Type B pancreatic cell (in vitro differentiated cells): ENCODE results near the gene TSPAN5. TPM values are rescaled to one million over a fixed set of nuclear protein-coding genes. Genes with fewer than 3 reads are reported as not detected.

Experiments
- DNase-seq: peaks from one replicate; pipeline ENCODE4 v3.0.0; 2021; ENCODE audit warnings: mixed read lengths; ENCODE audit not compliant: unreplicated experiment; ENCODE audit errors: extremely low spot score
- H3K27ac Mint-ChIP-seq: 2 replicates; pipeline ENCODE4 v1.8.0; 2021; ENCODE audit warnings: mild to moderate bottlenecking, mixed read lengths
- H3K27me3 Mint-ChIP-seq: 2 replicates; pipeline ENCODE4 v1.8.0; 2021; ENCODE audit warnings: mixed read lengths
- H3K36me3 Mint-ChIP-seq: 2 replicates; pipeline ENCODE4 v1.8.0; 2021; ENCODE audit warnings: mixed read lengths
- H3K4me1 Mint-ChIP-seq: one replicate; pipeline ENCODE4 v1.8.0; 2021; ENCODE audit warnings: mixed read lengths; ENCODE audit not compliant: unreplicated experiment
- H3K4me3 Mint-ChIP-seq: 2 replicates; pipeline ENCODE4 v1.8.0; 2021; ENCODE audit warnings: mild to moderate bottlenecking, mixed read lengths
- H3K9me3 Mint-ChIP-seq: 2 replicates; pipeline ENCODE4 v1.8.0; 2021; ENCODE audit warnings: mixed read lengths
- total RNA-seq: library from RNA; stranded (reverse); gene quantifications from 2 replicates; pipeline ENCODE4 v1.2.1, GENCODE V29; 2021; ENCODE audit warnings: low replicate concordance
- TF ChIP-seq, protein P1 (sequence below): fragments of 200-600 bp; sonication (generic); conservative IDR thresholded peaks from 2 replicates; pipeline ENCODE4 v1.5.0; 2021; ENCODE audit warnings: antibody characterized with exemption, mild to moderate bottlenecking

TSPAN5 gene
- total RNA-seq, 1 donor from 2014 or later: 26.9 TPM

DNA sequence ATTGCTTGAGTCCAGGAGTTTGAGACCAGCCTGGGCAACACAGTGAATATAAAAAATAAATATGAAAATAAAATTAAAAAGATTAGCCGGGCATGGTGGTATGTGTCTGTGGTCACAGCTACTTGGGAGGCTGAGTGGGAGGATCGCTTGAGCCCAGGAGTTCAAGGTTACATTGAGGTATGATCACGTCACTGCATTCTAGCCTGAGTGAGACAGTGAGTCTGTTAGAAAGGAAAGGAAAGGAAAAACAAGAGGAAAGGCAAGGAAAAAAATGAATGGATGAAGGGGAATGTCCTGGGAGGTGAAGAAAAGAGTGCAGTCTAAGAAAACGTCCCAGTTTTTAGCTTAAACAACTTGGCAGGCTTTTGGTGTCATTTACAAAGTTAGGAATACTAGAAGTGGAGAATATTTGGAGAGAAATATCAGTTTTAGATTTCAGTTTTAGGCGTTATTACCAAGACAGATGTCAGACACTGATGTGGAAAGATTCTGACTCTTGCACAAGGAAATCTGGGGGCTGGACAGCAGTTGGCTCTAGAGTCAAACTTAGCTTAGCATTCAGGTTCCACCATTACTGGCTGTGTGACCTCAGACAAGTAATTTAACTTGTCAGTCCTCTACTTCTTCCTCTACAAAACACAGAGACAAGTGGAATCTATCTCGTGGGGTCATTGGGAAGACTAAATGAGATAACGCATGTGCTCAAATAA lies 139.0 kb downstream of the TSPAN5 start:
- Mint-ChIP-seq H3K36me3 (peaks cover 3% of the 10 kb centered on the region), H3K27ac (no peak overlapping the region), H3K27me3 (no peaks in the 10 kb centered on the region), H3K4me3 (no peak overlapping the region), H3K4me1 (peaks cover 64% of the 10 kb centered on the region), H3K9me3 (no peaks in the 10 kb centered on the region)
- TF ChIP-seq, protein P1, sequence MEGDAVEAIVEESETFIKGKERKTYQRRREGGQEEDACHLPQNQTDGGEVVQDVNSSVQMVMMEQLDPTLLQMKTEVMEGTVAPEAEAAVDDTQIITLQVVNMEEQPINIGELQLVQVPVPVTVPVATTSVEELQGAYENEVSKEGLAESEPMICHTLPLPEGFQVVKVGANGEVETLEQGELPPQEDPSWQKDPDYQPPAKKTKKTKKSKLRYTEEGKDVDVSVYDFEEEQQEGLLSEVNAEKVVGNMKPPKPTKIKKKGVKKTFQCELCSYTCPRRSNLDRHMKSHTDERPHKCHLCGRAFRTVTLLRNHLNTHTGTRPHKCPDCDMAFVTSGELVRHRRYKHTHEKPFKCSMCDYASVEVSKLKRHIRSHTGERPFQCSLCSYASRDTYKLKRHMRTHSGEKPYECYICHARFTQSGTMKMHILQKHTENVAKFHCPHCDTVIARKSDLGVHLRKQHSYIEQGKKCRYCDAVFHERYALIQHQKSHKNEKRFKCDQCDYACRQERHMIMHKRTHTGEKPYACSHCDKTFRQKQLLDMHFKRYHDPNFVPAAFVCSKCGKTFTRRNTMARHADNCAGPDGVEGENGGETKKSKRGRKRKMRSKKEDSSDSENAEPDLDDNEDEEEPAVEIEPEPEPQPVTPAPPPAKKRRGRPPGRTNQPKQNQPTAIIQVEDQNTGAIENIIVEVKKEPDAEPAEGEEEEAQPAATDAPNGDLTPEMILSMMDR: no peak
- no peak for DNase-seq

DNA sequence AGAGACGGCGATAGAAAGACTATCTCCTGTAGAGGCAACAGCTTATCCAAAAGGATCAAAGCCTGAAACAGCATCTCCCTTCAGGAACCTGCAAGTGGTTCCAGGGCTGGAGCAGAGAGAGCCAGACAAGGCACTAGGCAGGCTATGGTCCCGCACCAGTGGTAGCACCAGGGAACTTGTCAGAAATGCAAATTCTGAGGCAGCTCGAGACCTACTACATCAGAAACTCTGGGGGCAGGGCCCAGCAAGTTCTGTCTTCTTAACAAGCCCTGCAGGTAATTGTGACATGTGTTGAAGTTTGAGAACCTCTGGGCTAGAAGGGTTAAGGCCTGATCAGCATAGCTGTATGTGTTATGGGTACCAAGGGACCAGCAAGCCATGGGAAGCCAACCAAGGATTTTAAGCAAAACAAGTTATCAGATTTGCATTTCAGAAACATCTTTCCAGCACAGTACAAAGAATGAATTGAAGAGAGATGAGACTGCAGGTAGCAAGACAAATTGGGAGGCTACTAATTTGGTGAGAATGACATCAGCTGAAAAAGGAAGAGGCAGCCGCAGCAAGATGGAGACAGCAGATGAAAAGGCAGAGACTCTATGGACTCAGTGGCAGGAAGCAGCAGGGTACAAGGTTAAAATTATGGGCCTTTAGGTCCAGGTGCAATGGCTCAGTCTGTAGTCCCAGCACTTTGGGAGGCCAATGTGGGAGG lies 139.7 kb downstream of the TSPAN5 start:
- TF ChIP-seq, protein P1: no peak
- Mint-ChIP-seq H3K27ac (no peak overlapping the region), H3K4me1 (peaks cover 62% of the 10 kb centered on the region), H3K9me3 (no peaks in the 10 kb centered on the region), H3K36me3 (peaks cover 3% of the 10 kb centered on the region), H3K27me3 (no peaks in the 10 kb centered on the region), H3K4me3 (no peak overlapping the region)
- DNase-seq: no peak

DNA sequence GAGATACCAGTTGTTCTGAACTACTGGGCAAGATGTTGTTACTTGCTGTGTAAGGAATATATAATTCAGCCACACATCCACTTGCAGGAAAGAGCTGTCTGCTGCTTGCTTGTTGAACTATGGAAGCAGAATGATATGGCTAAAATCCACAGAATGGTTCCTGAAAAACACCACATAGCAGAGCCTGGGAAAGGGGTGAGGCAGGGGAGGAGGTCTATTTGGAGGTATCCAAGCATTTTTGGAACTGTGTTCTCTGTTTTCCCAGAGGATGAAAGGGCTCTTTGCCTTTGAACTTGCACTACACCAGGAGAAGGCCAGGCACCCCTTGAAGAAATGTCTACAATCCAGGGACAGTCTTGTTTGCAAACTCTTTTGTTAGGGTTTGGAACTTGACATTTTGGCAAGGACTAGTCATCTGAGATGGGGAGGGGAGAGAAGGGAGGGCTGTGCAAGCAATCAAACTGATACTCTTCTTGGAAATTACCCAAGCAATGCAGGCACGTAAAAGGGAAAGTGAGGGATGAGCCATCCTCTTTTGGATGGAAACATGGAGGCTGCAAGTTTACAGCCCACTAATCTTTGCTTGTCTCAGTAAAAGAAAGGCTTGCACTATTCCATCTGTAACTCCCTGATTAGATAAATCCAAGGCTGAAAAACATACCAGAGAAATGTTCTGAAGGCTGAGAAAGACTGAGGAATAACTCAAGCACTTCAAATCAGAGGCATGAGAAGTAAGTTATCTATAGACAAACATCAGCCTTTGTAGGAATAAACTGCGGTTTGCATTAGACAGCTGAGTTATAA lies 141.0 kb downstream of the TSPAN5 start:
- no peak for DNase-seq
- no peaks in the 10 kb centered on the region for H3K27me3 Mint-ChIP-seq
- peaks cover 66% of the 10 kb centered on the region for H3K4me1 Mint-ChIP-seq
- no peak overlapping the region for H3K27ac Mint-ChIP-seq
- H3K36me3 Mint-ChIP-seq: peaks cover 3% of the 10 kb centered on the region
- no peak overlapping the region for H3K4me3 Mint-ChIP-seq
- no peaks in the 10 kb centered on the region for H3K9me3 Mint-ChIP-seq
- TF ChIP-seq, protein P1: no peak

DNA sequence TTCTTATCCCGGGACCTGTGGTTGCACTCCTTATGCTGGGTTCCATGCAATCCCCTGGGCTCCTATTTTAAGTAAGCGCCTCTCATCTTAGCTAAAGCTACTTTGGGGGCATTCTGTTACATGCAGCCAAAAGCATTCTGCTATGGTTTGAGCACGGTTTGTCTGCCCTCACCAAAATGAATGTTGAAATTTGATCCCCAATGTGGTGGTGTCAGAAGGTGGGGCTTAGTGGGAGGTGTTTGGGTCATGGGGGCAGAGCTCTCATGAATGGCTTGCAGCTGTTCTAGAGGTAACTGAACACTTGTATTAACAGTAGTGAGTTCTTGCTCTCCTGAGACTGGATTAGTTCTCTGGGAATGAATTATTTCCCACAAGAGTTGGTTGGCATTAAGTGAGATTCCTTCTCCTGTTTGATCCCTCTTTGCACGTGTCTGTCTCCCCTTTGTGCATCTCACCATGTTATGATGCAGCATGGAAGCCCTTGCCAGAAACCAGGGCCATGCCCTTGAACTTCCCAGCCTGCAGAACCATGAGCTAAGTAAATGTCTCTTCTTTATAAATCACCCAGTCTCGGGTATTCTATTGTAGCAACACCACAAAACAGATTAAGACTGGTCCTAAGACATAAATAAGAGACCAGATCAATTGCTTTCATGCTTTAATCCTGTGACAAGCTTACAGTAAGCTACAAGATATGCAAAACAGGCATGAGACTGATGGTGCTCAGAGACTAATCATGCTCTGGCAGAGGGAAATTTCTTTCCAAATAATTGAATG lies 141.8 kb downstream of the TSPAN5 start:
- Mint-ChIP-seq H3K27ac (no peak overlapping the region), H3K4me3 (no peak overlapping the region), H3K9me3 (no peaks in the 10 kb centered on the region), H3K4me1 (peaks cover 59% of the 10 kb centered on the region), H3K36me3 (peaks cover 3% of the 10 kb centered on the region), H3K27me3 (no peaks in the 10 kb centered on the region)
- TF ChIP-seq, protein P1: no peak
- no peak for DNase-seq

DNA sequence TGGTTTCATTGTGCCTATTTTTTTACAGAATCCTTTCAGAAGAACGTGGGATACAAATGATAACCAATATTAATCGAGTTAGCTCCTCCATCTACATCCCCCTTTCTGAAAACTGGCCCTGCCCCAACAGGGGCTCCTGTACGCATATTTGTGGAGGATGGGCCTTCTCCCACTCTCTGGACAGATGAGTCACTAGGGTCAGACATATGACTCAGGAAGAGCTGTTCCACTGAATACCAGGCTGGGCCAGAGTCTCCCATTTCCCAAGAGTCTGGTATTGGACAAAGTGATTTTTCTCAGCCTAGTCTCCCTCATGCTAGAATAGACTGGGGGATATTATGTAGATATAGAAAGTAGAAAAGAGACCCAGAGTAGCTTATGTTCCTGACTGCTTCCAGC lies 142.4 kb downstream of the TSPAN5 start:
- no peaks in the 10 kb centered on the region for H3K9me3 Mint-ChIP-seq
- DNase-seq: no peak
- H3K4me1 Mint-ChIP-seq: peaks cover 58% of the 10 kb centered on the region
- H3K36me3 Mint-ChIP-seq: peaks cover 3% of the 10 kb centered on the region
- TF ChIP-seq, protein P1: no peak
- H3K27ac Mint-ChIP-seq: no peak overlapping the region
- H3K4me3 Mint-ChIP-seq: no peak overlapping the region
- no peaks in the 10 kb centered on the region for H3K27me3 Mint-ChIP-seq
